Liver (tissue), 3 donors: ENCODE results near the gene ENOX1.

ENCODE experiments used
- JUND ChIP-seq, 2 donors: IDR thresholded peaks; 2 replicates each; pipeline ENCODE4 v1.6.1; 2016; ENCODE audit warnings: antibody characterized with exemption in 2 of 2
- TF ChIP-seq, protein P1 (sequence below): fragments of 150-350 bp; IDR thresholded peaks from 2 replicates; pipeline ENCODE4 v1.5.1; 2017; ENCODE audit warnings: improper control_type of control experiment, low read depth, low read length; ENCODE audit not compliant: missing input control
- donor health status: healthy.
- donor health status: healthy.

DNA sequence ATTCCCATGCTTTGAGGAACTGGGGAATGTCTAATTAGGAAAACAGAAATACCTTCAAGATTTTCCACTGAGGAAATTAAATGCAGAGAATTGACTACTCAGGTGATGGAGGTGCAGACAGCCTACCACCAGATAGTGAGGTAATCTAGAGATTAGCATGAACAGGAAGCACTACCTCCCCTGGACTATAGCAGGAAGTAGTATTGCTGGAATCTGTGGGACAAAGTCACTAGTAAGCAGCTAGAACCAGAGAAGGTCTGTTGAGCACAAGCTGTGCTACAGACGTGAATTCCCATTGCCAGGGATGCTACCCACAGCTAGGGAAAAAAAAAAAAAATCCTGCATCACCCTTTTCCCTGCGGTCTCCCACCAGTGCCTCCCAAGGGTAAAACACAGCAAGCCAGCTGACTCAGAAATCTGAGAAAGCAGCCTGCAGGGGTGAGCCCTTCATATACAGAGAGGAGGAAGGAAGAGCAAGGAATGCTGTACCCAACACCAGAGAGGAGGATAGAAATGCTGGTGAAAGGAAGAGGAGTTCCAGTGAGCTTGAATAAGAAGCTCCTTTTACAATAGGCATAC is 10.2 kb downstream of the ENOX1 start:
- TF ChIP-seq JUND (IDR thresholded peaks at IDR 0.05) = no peak
- TF ChIP-seq, protein P1, sequence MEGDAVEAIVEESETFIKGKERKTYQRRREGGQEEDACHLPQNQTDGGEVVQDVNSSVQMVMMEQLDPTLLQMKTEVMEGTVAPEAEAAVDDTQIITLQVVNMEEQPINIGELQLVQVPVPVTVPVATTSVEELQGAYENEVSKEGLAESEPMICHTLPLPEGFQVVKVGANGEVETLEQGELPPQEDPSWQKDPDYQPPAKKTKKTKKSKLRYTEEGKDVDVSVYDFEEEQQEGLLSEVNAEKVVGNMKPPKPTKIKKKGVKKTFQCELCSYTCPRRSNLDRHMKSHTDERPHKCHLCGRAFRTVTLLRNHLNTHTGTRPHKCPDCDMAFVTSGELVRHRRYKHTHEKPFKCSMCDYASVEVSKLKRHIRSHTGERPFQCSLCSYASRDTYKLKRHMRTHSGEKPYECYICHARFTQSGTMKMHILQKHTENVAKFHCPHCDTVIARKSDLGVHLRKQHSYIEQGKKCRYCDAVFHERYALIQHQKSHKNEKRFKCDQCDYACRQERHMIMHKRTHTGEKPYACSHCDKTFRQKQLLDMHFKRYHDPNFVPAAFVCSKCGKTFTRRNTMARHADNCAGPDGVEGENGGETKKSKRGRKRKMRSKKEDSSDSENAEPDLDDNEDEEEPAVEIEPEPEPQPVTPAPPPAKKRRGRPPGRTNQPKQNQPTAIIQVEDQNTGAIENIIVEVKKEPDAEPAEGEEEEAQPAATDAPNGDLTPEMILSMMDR = no peak
